Right lung (tissue), 5 donors: ENCODE measurements around the gene FBLIM1. TPM values are rescaled to one million over a fixed set of nuclear protein-coding genes. Genes with fewer than 3 reads are reported as not detected.
"Not testable (repeated sequence)": the region's sequence is repeated elsewhere in the genome, so short reads cannot be mapped to it uniquely, and the experiment has no call there.

Source experiments
- DNase-seq, 2 donors: peaks; one replicate each; pipeline ENCODE4 v3.0.0-alpha.2; 2013
- polyA plus RNA-seq, 5 donors: library from polyadenylated mRNA; unstranded; fragments of 120-200 nt; gene quantifications; one replicate each; pipeline versions ENCODE4 v1.2.1 to v1.2.3, GENCODE V29; 2013; ENCODE audit warnings: inconsistent platforms in 1 of 5, low replicate concordance in 1 of 5; ENCODE audit not compliant: insufficient read length in 5 of 5, insufficient read depth in 1 of 5

The FBLIM1 gene
- polyA plus RNA-seq, 5 donors = 49.8 to 97.0 (median 72.9) TPM

DNA sequence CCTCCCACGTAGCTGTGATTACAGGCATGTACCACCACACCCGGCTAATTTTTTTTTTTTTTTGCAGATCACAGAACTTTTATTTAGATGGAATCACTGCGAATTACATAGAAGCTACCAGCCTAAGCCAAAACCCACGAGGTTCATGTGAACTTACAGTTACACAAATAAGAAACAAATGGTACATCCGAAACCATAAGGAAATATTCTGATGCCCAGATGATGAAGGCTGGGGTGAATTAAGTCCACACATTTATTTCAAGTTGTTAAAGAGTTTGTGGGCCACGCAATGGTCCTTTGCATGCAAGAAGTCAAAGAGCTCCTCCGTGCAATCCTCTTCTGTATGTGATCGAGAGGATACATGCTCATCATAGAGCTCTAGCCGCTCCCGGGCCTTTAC lies 48.5 kb downstream of the FBLIM1 start:
- no peak for DNase-seq

DNA sequence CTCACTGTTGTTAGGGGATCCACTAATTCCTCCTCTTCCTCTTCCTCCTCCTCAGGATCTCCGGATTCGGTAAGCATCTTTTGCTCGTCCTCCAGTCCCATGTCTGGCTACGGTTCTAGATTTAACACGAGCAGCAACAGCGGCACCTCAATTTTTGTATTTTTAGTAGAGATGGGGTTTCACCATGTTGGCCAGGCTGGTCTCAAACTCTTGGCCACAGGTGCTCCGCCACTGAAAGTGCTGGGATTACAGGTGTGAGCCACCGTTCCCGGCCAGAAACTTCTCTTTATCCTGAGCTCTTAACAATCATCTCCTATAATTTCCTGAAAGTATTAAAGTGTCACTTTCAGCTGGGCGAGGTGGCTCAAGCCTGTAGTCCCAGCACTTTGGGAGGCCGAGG lies 49.0 kb downstream of the FBLIM1 start, which contains the start of gene UQCRHL:
TSS of gene UQCRHL (minus strand) at position 101 of the 400 bp plus-strand sequence. CDS start at position 101, 0 bp downstream.
- DNase-seq = not testable (repeated sequence)

DNA sequence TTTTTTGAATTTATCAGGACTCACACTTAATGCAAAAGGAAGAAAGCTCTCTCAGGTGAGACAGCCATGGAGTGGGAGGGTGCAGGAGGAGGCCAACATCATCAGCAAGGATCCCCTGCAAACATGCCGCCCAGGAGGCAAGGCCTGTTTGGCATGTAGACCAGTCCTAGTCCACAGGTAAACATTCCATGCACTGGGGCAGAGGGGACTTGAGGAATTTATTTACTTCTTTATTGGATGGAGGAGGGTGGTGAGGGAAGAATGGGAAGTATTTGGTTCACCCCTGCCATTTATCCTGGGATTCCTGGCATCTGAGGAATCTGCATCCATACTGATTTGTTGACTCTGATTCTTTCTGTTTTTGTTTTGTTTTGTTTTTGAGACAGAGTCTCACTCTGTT lies 50.4 kb downstream of the FBLIM1 start:
- DNase-seq = no peak

DNA sequence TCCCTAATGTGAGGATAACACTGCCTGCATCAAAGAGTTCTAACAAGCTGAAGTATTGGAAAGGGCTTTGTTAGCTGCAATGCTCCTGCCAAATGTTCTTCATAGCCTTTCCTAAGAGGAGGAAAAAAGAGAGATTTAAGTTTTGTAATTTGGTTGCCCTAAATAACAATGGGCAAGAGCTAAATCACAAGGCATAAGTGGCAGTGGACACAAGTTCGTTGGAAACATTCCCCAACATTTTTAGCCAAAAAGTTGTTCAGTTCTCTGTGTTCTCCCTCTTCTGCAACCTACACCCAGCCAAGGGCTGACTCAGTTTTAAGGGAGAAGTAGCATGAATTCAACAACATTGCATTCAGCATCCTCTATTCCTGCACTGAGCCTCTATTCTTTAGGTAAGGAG lies 51.5 kb downstream of the FBLIM1 start:
- DNase-seq = no peak

DNA sequence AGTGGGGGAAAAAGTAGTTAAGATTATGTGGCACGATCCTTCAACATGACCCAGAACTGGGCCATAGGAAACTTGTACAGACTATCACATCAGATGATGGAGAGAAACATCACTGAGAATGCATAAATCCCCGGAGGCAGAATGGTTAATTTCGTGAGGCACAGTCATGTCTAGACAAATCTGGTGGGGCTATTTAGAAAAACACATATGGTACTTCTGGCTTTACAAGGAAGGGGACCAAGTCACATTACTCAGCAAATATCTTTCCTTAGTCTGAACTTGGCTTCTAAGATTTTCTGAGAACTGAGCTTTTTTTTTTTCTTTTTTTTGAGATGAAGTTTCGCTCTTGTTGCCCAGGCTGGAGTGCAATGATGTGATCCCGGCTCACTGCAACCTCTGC lies 58.1 kb downstream of the FBLIM1 start:
- no peak for DNase-seq

DNA sequence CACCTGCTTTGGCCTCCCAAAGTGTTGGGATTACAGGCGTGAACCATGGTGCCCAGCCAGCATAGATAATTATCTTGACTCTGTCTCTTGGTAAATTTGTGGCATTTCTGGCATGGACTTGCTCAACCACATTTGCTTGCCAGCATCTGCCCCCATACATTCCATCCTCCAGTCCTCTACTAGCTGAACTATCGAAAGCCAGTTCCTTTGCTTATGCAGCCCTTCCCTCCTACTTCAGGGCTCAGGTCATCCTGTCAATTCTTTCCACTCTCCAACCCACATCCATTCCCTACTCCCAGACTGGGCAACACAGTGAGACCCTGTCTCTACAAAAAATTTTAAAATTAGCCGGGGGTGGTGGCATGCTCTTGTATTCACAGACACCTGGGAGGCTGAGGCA lies 61.9 kb downstream of the FBLIM1 start:
- DNase-seq = no peak

DNA sequence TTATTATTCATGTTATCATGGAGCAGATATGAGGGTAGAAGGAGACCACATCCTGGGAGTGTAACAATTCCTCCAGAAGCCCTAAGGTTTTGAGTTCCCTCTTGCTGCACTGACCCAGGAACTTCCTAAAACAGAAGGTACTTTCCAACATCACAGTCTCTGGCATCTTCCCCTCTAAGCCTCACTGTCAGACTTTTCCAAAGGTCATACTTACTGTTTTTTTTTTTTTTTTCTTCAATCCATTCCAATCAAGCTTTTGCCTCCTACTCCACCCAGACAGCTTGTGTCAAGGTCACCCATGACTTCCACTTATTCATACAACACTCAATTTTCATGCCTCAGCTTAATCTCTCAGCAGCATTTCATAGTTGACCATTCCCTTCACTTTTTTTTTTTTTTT lies 67.2 kb downstream of the FBLIM1 start:
- DNase-seq = no peak

DNA sequence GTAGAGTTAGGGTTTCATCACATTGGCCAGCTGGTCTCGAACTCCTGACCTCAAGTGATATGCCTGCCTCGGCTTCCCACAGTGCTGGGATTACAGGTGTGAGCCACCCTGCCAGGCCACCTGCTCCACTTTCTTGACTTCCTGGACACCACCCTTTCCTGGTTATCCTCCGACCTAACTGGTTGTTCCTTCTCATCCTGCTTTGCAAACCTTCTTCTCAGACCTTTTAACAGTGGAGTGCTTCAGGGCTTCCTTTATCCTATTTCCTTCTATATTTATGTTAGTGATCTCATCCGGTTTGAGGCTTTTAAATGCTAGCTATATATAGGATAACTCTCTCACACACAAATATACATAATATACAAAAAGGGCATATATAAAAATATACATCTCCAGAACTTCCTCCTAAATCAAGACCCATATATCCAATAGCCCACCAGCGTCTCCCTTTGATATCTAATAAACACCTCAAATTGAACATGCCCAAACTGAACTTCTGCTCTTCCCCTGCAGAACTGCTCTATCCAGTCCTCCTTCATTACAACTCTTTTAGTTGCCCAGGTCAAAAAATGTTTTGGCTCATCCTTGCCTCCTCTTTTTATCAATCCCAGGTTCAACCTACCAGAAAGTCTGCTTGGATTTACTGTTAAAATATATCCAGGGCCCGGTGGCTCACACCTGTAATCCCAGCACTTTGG lies 68.4 kb downstream of the FBLIM1 start:
- DNase-seq = no peak

DNA sequence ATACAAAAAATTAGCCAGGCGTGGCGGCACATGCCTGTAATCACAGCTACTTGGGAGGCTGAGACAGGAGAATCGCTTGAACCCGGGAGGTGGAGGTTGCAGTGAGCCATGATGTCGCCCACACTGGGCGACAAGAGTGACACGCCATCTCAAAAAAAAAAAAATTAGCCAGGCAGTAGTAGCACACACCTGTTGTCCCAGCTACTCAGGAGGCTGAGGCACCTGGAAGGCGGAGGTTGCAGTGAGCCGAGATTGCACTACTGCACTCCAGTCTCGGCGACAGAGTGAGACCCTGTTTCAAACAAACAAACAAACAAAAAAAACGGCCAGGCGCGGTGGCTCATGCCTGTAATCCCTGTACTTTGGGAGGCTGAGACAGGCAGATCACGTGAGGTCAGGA lies 69.0 kb downstream of the FBLIM1 start:
- DNase-seq = not testable (repeated sequence)

DNA sequence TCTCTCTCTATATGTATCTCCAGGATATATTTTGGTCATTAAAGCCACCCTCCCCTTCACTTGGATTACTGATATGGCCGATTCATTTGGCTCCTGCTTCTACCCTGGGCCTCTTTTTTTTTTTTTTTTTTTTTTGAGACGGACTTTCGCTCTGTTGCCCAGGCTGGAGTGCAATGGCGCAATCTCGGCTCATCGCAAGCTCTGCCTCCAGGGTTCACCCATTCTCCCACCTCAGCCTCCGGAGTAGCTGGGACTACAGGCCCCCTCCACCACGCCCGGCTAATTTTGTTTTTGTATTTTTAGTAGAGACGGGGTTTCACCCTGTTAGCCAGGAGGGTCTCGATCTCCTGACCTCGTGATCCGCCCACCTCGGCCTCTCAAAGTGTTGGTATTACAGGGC lies 70.3 kb downstream of the FBLIM1 start:
- not testable (repeated sequence) for DNase-seq

DNA sequence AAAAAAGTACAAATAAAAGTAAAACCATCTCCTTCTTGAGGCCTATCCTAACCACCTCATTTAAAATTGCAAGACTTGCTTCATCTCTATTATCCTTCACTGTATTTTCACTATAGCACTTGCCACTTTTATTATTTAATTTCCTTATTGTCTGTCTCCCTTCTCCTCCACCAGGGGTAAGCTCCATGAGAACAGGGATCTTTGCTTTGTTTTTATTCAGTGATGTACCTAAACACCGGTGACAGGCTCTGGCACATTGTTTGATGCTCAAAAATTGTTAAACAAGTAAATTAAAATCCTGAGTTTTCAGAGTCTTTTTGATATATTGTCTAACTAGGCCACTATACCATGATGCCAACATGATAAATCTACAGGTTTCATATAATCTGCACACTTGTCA lies 71.7 kb downstream of the FBLIM1 start:
- DNase-seq = no peak

DNA sequence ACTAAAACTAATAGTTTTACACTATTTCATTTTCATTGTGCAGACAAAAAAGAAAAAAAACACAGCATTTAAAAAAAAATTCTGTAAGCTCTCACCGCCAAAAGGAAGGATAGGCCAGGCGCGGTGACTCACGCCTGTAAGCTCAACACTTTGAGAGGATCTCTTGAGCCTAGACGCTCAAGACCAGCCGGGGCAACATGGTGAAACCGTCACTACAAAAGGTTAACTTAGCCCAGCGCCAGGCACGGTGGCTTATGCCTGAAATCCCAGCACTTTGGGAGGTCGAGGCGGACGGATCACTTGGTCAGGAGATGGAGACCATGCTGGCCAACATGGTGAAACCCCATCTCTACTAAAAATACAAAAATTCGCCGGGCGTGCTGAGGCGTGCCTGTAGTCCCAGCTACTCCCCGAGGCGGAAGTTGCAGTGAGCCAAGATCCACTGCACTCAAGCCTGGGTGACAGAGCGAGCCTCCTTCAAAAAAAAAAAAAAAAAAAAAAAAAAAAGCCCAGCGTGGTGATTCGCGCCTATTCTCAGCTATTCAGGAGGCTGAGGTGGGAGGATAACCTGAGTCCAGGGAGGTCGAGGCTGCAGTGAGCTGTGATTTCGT lies 74.6 kb downstream of the FBLIM1 start:
- no peak for DNase-seq

DNA sequence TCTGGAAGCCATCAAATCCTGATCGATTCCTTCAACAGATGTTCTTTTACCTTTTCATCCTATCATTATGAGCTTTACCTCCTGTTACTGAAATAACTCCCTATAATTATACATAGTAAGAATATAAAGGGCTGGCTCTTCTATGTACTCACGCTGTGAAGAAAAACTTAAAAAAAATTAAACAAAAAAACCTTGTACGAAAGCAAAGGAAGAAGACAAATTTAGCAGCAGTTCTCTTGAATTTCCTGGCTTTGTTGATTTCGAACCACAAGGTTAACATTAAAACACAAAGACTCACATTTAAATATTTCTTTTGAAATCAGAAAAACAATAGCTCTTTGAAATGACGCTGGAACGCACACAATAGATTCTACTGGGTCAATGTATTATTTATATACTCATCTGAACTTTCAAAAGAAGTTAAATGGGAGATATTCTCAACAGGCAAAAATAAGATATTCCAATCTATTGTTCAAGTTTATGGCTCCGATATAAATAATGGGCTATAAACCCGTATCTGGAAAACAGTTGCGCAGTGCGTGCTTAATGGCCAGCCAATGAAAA lies 75.3 kb downstream of the FBLIM1 start:
- DNase-seq = no peak

DNA sequence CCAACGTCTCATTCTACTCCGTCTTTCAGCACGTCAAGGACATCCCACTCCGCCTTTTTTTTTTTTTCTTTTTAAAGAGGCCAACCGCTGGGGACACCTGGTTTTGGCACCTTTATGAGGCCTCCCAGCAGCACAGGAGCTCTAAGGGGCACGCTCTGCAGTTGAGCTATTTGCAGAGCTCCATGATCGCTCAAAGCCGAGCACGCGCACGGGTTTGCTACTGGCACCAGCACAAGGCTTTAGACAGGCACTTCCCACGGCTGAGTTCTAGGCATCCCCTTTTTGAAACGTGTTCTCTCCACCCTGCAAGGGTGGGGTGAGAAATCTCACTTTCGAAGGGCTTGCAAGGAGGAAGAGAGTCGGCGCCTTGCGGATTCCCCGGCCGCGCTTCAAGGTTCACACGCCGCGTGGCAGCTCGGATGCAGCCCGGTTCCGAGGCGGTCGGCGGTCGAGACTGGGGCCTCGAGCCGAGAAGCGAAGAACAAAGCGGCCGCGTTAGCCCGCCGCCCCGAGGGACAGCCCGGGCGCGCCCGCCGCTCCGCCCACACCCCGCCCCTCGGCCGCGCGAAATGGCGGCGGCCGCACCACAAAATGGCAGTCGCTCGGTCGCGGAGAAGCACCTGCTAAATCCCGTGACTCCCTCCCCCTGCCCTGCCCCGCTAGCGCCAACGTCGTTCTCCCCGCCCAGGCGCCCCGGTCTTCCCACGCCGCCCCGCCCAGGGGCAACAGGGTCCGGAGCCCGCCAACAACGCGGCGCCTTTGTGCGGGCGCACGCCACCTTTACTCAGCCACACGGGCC lies 76.0 kb downstream of the FBLIM1 start:
- peak; percentile 91 to 93 for DNase-seq

DNA sequence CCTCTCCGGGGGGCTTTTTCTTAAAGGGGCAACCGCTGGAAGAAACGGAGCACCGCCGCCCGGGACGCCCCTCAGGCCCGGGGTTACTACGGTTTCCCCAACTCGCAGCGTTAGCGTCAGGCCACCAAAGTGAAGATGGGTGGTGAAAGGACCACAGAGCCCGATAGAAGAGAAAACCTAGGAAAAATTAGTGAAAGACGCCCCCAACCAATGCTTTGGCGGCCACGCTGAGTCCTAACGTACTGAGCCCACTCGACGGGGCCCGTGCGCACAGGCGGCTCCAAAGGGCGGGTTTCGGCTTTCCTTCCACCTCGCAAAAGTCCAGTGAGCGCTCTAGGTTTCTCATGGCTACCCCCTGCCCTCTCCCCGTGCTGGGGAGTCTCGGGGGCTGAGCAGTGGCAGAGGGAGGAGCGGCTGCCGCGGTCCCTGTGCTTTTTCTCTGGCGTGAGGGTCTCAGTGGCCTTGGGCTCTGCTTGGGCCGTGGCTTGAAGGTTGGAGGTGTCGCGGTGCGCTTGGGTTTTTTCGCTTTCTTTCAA lies 76.7 kb downstream of the FBLIM1 start:
- DNase-seq = no peak

DNA sequence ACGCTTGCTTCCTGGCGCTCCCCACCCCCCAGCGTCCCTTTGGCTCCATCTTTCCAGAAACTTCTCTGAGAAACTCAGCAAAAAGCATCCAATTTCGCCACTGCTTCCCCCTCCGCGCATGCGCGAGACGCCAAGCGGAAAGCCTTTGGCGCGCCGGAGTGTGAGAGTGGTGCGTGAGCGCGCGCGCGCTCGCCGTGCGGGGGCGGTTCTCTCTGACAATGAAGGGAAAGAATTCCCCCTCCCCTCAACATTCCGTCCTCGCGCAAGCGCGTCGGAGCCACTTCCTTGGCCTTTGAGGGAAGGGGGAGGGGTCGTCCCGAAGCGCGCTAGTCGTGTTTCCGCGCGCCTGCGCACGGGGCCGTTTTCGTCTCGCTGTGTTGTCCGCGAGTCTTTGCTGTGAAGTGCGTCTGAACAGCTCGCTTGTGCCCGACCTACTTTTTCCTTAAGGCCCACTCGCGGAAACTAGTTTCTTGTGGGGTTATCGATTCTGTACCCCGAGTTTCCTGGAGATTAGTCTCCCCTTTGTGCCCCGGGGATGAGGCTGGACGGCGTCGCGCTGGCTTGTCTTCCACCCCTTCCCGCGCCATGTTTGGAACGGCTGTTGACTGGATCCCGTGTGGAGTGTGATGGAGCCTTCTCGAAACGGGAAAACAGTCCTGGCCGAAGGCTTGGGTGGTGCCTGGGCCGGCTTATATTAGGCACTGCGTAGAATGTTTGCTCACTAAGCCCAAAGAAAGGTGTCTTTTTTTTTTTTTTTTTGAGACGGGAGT lies 77.3 kb downstream of the FBLIM1 start:
- DNase-seq = peak; percentile 100

Other genes with a start within 250 kb of the FBLIM1 start
- gene CASP9, start 234.6 kb upstream of the FBLIM1 start, polyA plus RNA-seq = 10 to 100 TPM; 16.8 to 21.8 (median 20.3) TPM
- gene DNAJC16, start 231.9 kb upstream of the FBLIM1 start, polyA plus RNA-seq = 10 to 100 TPM; 14.8 to 19.7 (median 17.0) TPM
- gene AGMAT, start 173.7 kb upstream of the FBLIM1 start, polyA plus RNA-seq = under 1 TPM; 0.32 to 0.67 (median 0.39) TPM
- 10 to 100 TPM; 13.3 to 24.0 (median 21.1) TPM for gene DDI2, start 141.3 kb upstream of the FBLIM1 start, polyA plus RNA-seq
- gene PLEKHM2, start 74.5 kb upstream of the FBLIM1 start, polyA plus RNA-seq = 10 to 100 TPM; 42.6 to 62.2 (median 55.3) TPM
- gene SLC25A34, start 22.5 kb upstream of the FBLIM1 start, polyA plus RNA-seq = 1 to 10 TPM; 2.8 to 5.6 (median 4.2) TPM
- under 1 TPM in 3 of 5 donors, not detected in 2; 0.06 to 0.16 (median 0.16) TPM for gene TMEM82, start 16.3 kb upstream of the FBLIM1 start, polyA plus RNA-seq
- gene UQCRHL, start 48.9 kb downstream of the FBLIM1 start, polyA plus RNA-seq = 1 to 10 TPM; 1.8 to 2.9 (median 2.8) TPM
- 10 to 100 TPM; 53.9 to 65.8 (median 55.9) TPM for gene SPEN, start 88.9 kb downstream of the FBLIM1 start, polyA plus RNA-seq
- 10 to 100 TPM; 27.8 to 38.2 (median 31.4) TPM for gene ZBTB17, start 217.3 kb downstream of the FBLIM1 start, polyA plus RNA-seq
- gene SRARP, start 245.4 kb downstream of the FBLIM1 start, polyA plus RNA-seq = under 1 TPM in 2 of 5 donors, not detected in 3; 0.06 to 0.07 TPM